GM23338 (cell line): ENCODE results near the gene KCNMA1. TPM values are rescaled to one million over a fixed set of nuclear protein-coding genes. Genes with fewer than 3 reads are reported as not detected.

Experiments used
- ATAC-seq: fragments of 200-7000 bp; cut with Tn5 transposase; 3 replicates; pipeline ENCODE4 v1.9.1; 2020
- DNase-seq: peaks from one replicate; pipeline ENCODE4 v3.0.0-alpha.2; 2015; ENCODE audit warnings: low spot score
- H2AFZ ChIP-seq: fragments of 200-600 bp; sonication (generic); 2 replicates; pipeline ENCODE4 v1.8.0; 2016; ENCODE audit warnings: antibody characterized with exemption, mild to moderate bottlenecking, moderate library complexity
- H3F3A ChIP-seq: fragments of 200-600 bp; sonication (generic); replicated peaks from 2 replicates; pipeline ENCODE4 v1.8.0; 2017; ENCODE audit warnings: antibody characterized with exemption, mixed run types, low read depth
- H3K27ac ChIP-seq: fragments of 200-600 bp; sonication (generic); 2 replicates; pipeline ENCODE4 v1.6.1; 2016; ENCODE audit warnings: low read depth
- H3K27me3 ChIP-seq: fragments of 200-600 bp; sonication (generic); 2 replicates; pipeline ENCODE4 v1.8.0; 2016; ENCODE audit warnings: mild to moderate bottlenecking, mixed run types, moderate library complexity; ENCODE audit not compliant: insufficient read depth
- H3K36me3 ChIP-seq: fragments of 200-600 bp; sonication (generic); 2 replicates; pipeline ENCODE4 v1.8.0; 2016; ENCODE audit warnings: mild to moderate bottlenecking; ENCODE audit not compliant: insufficient read depth
- H3K4me1 ChIP-seq: fragments of 200-600 bp; sonication (generic); 2 replicates; pipeline ENCODE4 v1.8.0; 2016; ENCODE audit warnings: mild to moderate bottlenecking, moderate library complexity; ENCODE audit not compliant: insufficient read depth
- H3K4me2 ChIP-seq: fragments of 200-600 bp; sonication (generic); 2 replicates; pipeline ENCODE4 v1.7.1; 2017; ENCODE audit warnings: mixed run types
- H3K4me3 ChIP-seq: fragments of 200-600 bp; sonication (generic); 2 replicates; pipeline ENCODE4 v1.6.1; 2016; ENCODE audit warnings: mixed run types
- H3K79me2 ChIP-seq: fragments of 200-600 bp; sonication (generic); replicated peaks from 2 replicates; pipeline ENCODE4 v1.8.0; 2017; ENCODE audit warnings: mild to moderate bottlenecking; ENCODE audit not compliant: insufficient read depth
- H3K9me2 ChIP-seq: fragments of 200-600 bp; sonication (generic); 2 replicates; pipeline ENCODE4 v1.8.0; 2017; ENCODE audit not compliant: insufficient read depth
- H4K20me1 ChIP-seq: fragments of 200-600 bp; sonication (generic); replicated peaks from 2 replicates; pipeline ENCODE4 v1.8.0; 2017; ENCODE audit warnings: mild to moderate bottlenecking; ENCODE audit not compliant: insufficient read depth
- H3K27ac Mint-ChIP-seq: 2 replicates; pipeline ENCODE4 v1.8.0; 2020; ENCODE audit warnings: inconsistent platforms, mild to moderate bottlenecking, moderate library complexity, mixed read lengths
- H3K27me3 Mint-ChIP-seq: 3 replicates; pipeline ENCODE4 v1.8.0; 2022; ENCODE audit warnings: low read depth, mild to moderate bottlenecking, moderate library complexity, mixed read lengths, inconsistent platforms; ENCODE audit not compliant: insufficient read depth, poor library complexity
- H3K36me3 Mint-ChIP-seq: 3 replicates; pipeline ENCODE4 v1.8.0; 2021; ENCODE audit warnings: low read depth, mild to moderate bottlenecking, inconsistent platforms, moderate library complexity, mixed read lengths
- H3K4me1 Mint-ChIP-seq: 3 replicates; pipeline ENCODE4 v1.8.0; 2020; ENCODE audit warnings: mild to moderate bottlenecking, inconsistent platforms, mixed read lengths
- H3K4me3 Mint-ChIP-seq: 3 replicates; pipeline ENCODE4 v1.8.0; 2021; ENCODE audit warnings: moderate library complexity, mild to moderate bottlenecking, inconsistent platforms, mixed read lengths
- H3K9me3 Mint-ChIP-seq: 3 replicates; pipeline ENCODE4 v1.8.0; 2020; ENCODE audit warnings: moderate library complexity, mild to moderate bottlenecking, inconsistent platforms, mixed read lengths
- CREB1 ChIP-seq: fragments of 250-450 bp; sonication (Bioruptor Pico); IDR thresholded peaks from 2 replicates; pipeline ENCODE4 v1.5.0; 2020; ENCODE audit warnings: low read depth, mild to moderate bottlenecking, moderate library complexity
- ETS1 ChIP-seq: IDR thresholded peaks from 2 replicates; pipeline ENCODE4 v1.6.1; 2016; ENCODE audit warnings: antibody characterized with exemption
- EZH2 ChIP-seq: fragments of 200-600 bp; sonication (generic); IDR thresholded peaks from one replicate; pipeline ENCODE4 v1.8.0; 2017; ENCODE audit warnings: antibody characterized with exemption, mild to moderate bottlenecking, low read depth; ENCODE audit not compliant: unreplicated experiment
- EZH2phosphoT487 ChIP-seq: fragments of 200-600 bp; sonication (generic); IDR thresholded peaks from one replicate; pipeline ENCODE4 v1.8.1; 2018; ENCODE audit warnings: antibody characterized with exemption; ENCODE audit not compliant: unreplicated experiment
- JUNB ChIP-seq: IDR thresholded peaks from one replicate; pipeline ENCODE4 v1.6.1; 2016; ENCODE audit warnings: antibody characterized with exemption; ENCODE audit not compliant: unreplicated experiment
- NANOG ChIP-seq: IDR thresholded peaks from 2 replicates; pipeline ENCODE4 v1.6.1; 2016; ENCODE audit warnings: antibody characterized with exemption, borderline replicate concordance
- ZNF114 ChIP-seq: fragments of 250-450 bp; sonication (Bioruptor Pico); IDR thresholded peaks from 2 replicates; pipeline ENCODE4 v1.5.0; 2020; ENCODE audit warnings: mild to moderate bottlenecking, moderate library complexity
- ZNF331 ChIP-seq: fragments of 250-450 bp; sonication (Bioruptor Pico); IDR thresholded peaks from 2 replicates; pipeline ENCODE4 v1.5.0; 2020; ENCODE audit warnings: low read depth, mild to moderate bottlenecking, moderate library complexity
- polyA plus RNA-seq: library from polyadenylated mRNA; unstranded; fragments of >200 nt; fragmentation: Nextera tagmentation; extraction: Ambion mirVana; gene quantifications from 2 replicates; pipeline ENCODE4 v1.2.1, GENCODE V29; 2016
- total RNA-seq: library from RNA; depleted of rRNA; stranded (reverse); fragments of >200 nt; shearing (Covaris generic); gene quantifications from 2 replicates; pipeline ENCODE4 v1.2.3, GENCODE V29; 2014
- TF ChIP-seq, protein P1 (sequence below): IDR thresholded peaks from one replicate; pipeline ENCODE4 v1.6.1; 2018; ENCODE audit warnings: antibody characterized with exemption; ENCODE audit not compliant: unreplicated experiment
- TF ChIP-seq, protein P2 (sequence below), 2 experiments: fragments of 200-600 bp in 1 of 2; sonication (generic) in 1 of 2; conservative IDR thresholded peaks; 2 replicates each; pipeline versions ENCODE4 v1.5.1 to v1.6.1; 2016 to 2017; ENCODE audit warnings: antibody characterized with exemption in 2 of 2, low read depth in 2 of 2, mild to moderate bottlenecking in 2 of 2, moderate library complexity in 1 of 2

KCNMA1 gene
- total and polyA plus RNA-seq, 2 experiments from 2014 or later = 8.2 to 9.0 TPM

DNA sequence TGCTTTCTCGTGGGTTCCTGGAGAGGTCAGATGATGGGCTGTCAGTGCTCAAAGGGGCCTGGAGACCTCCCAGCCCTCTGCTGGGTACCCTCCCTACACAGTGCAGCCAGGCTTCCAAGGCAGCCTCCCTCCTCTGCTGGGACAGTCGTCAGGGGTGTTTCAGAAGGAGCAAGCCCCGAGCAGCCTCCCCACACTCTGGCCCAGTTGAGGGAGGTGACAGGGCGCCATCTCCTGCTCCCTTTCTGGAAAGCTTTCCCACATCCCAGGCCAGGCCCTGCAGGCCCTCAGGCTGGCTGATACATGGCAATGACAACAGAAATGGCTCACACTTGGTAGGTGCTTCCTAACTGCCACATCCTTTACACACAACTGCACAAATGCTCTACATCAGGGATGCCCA lies 32.1 kb downstream of the KCNMA1 start:
- Mint-ChIP-seq H3K36me3 (no peaks in the 10 kb centered on the region), H3K4me1 (peaks cover 20% of the 10 kb centered on the region), H3K4me3 (no peak overlapping the region), H3K27ac (no peak overlapping the region), H3K27me3 (peaks cover 6% of the 10 kb centered on the region), H3K9me3 (no peaks in the 10 kb centered on the region)
- H3K9me2 ChIP-seq = peaks cover 4% of the 10 kb centered on the region; the same call in 1 of the 2 replicates
- H3K27ac ChIP-seq = no peak overlapping the region
- H3K4me1 ChIP-seq = peaks cover 8% of the 10 kb centered on the region; the same call in 1 of the 2 replicates
- H3K4me2 ChIP-seq = no peak overlapping the region
- ATAC-seq (peak; percentile 81), DNase-seq (peak; percentile 44)
- no peaks in the 10 kb centered on the region for H3K27me3 ChIP-seq
- no peaks in the 10 kb centered on the region for H3F3A ChIP-seq
- no peaks in the 10 kb centered on the region; the same call in 1 of the 2 replicates for H4K20me1 ChIP-seq
- no peaks in the 10 kb centered on the region for H3K79me2 ChIP-seq
- H3K4me3 ChIP-seq = no peak overlapping the region
- TF ChIP-seq NANOG = no peak
- TF ChIP-seq, protein P1, sequence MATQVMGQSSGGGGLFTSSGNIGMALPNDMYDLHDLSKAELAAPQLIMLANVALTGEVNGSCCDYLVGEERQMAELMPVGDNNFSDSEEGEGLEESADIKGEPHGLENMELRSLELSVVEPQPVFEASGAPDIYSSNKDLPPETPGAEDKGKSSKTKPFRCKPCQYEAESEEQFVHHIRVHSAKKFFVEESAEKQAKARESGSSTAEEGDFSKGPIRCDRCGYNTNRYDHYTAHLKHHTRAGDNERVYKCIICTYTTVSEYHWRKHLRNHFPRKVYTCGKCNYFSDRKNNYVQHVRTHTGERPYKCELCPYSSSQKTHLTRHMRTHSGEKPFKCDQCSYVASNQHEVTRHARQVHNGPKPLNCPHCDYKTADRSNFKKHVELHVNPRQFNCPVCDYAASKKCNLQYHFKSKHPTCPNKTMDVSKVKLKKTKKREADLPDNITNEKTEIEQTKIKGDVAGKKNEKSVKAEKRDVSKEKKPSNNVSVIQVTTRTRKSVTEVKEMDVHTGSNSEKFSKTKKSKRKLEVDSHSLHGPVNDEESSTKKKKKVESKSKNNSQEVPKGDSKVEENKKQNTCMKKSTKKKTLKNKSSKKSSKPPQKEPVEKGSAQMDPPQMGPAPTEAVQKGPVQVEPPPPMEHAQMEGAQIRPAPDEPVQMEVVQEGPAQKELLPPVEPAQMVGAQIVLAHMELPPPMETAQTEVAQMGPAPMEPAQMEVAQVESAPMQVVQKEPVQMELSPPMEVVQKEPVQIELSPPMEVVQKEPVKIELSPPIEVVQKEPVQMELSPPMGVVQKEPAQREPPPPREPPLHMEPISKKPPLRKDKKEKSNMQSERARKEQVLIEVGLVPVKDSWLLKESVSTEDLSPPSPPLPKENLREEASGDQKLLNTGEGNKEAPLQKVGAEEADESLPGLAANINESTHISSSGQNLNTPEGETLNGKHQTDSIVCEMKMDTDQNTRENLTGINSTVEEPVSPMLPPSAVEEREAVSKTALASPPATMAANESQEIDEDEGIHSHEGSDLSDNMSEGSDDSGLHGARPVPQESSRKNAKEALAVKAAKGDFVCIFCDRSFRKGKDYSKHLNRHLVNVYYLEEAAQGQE = no peak
- no peak for TF ChIP-seq EZH2phosphoT487
- TF ChIP-seq, protein P2, sequence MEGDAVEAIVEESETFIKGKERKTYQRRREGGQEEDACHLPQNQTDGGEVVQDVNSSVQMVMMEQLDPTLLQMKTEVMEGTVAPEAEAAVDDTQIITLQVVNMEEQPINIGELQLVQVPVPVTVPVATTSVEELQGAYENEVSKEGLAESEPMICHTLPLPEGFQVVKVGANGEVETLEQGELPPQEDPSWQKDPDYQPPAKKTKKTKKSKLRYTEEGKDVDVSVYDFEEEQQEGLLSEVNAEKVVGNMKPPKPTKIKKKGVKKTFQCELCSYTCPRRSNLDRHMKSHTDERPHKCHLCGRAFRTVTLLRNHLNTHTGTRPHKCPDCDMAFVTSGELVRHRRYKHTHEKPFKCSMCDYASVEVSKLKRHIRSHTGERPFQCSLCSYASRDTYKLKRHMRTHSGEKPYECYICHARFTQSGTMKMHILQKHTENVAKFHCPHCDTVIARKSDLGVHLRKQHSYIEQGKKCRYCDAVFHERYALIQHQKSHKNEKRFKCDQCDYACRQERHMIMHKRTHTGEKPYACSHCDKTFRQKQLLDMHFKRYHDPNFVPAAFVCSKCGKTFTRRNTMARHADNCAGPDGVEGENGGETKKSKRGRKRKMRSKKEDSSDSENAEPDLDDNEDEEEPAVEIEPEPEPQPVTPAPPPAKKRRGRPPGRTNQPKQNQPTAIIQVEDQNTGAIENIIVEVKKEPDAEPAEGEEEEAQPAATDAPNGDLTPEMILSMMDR (conservative IDR thresholded peaks at IDR 0.05; ENCODE audit: low read depth in 2 of 2) = peak; percentile 23 to 77; a peak in 2 of 4 replicates
- no peak for TF ChIP-seq JUNB
- TF ChIP-seq ETS1 = no peak
- TF ChIP-seq CREB1 (CRISPR knock-in tag) = no peak
- H3K36me3 ChIP-seq = no peaks in the 10 kb centered on the region
- no peak overlapping the region for H2AFZ ChIP-seq

GRCh38 chr10:77604941-77605351 lies 32.7 kb downstream of the KCNMA1 start:
- no peak overlapping the region for H2AFZ ChIP-seq
- peaks cover 6% of the 10 kb centered on the region for H3K27me3 Mint-ChIP-seq
- ATAC-seq (no peak), DNase-seq (no peak)
- no peaks in the 10 kb centered on the region for H3K36me3 Mint-ChIP-seq
- peaks cover 4% of the 10 kb centered on the region; the same call in 1 of the 2 replicates for H3K9me2 ChIP-seq
- no peaks in the 10 kb centered on the region for H3K9me3 Mint-ChIP-seq
- H3K4me1 Mint-ChIP-seq = peaks cover 15% of the 10 kb centered on the region
- no peak overlapping the region for H3K27ac ChIP-seq
- peaks cover 8% of the 10 kb centered on the region; the same call in 1 of the 2 replicates for H3K4me1 ChIP-seq
- H3F3A ChIP-seq = no peaks in the 10 kb centered on the region
- H3K79me2 ChIP-seq = no peaks in the 10 kb centered on the region
- no peaks in the 10 kb centered on the region; the same call in 1 of the 2 replicates for H4K20me1 ChIP-seq
- H3K4me2 ChIP-seq = no peak overlapping the region
- no peaks in the 10 kb centered on the region for H3K27me3 ChIP-seq
- H3K4me3 Mint-ChIP-seq = no peak overlapping the region
- no peak overlapping the region for H3K27ac Mint-ChIP-seq
- H3K36me3 ChIP-seq = no peaks in the 10 kb centered on the region
- H3K4me3 ChIP-seq = no peak overlapping the region
- TF ChIP-seq ZNF114 = no peak
- no peak for TF ChIP-seq EZH2phosphoT487
- TF ChIP-seq NANOG = no peak
- no peak for TF ChIP-seq EZH2
- TF ChIP-seq, protein P1 = no peak
- no peak for TF ChIP-seq ZNF331 (CRISPR knock-in tag)
- no peak for TF ChIP-seq CREB1 (CRISPR knock-in tag)
- TF ChIP-seq ETS1 = no peak
- TF ChIP-seq JUNB = no peak
